ENCODE results near the gene MAGI1.

- no peak for TF ChIP-seq EP300 (IDR thresholded peaks at IDR 0.05)
- no peak for TF ChIP-seq CTCF (IDR thresholded peaks at IDR 0.05)
- TF ChIP-seq POLR2AphosphoS5 (IDR thresholded peaks at IDR 0.05) = no peak
- no peak for TF ChIP-seq POLR2A (IDR thresholded peaks at IDR 0.05)
Observed at GRCh38 chr3:65583188-65583587, 455.5 kb downstream of the MAGI1 start.
